IPS-15b (cell line): ENCODE data around the gene PAM.
"Not testable (repeated sequence)": the region's sequence is repeated elsewhere in the genome, so short reads cannot be mapped to it uniquely, and the experiment has no call there.

Experiments used
- H3K27me3 ChIP-seq: one replicate; pipeline ENCODE4 v1.6.1; 2013; ENCODE audit warnings: low read length; ENCODE audit not compliant: control insufficient read depth, insufficient read depth
- H3K36me3 ChIP-seq: one replicate; pipeline ENCODE4 v1.6.1; 2013; ENCODE audit warnings: low read length; ENCODE audit not compliant: control insufficient read depth, insufficient read depth
- H3K4me1 ChIP-seq: one replicate; pipeline ENCODE4 v1.6.1; 2013; ENCODE audit warnings: mild to moderate bottlenecking, low read length; ENCODE audit not compliant: control insufficient read depth, insufficient read depth
- H3K4me3 ChIP-seq: one replicate; pipeline ENCODE4 v1.5.1; 2013; ENCODE audit warnings: low read depth, low read length
- H3K9ac ChIP-seq: one replicate; pipeline ENCODE4 v1.6.1; 2013; ENCODE audit warnings: low read depth, mild to moderate bottlenecking, low read length
- H3K9me3 ChIP-seq: one replicate; pipeline ENCODE4 v1.6.1; 2013; ENCODE audit warnings: mild to moderate bottlenecking, low read length; ENCODE audit not compliant: control insufficient read depth, insufficient read depth

Gene PAM

DNA sequence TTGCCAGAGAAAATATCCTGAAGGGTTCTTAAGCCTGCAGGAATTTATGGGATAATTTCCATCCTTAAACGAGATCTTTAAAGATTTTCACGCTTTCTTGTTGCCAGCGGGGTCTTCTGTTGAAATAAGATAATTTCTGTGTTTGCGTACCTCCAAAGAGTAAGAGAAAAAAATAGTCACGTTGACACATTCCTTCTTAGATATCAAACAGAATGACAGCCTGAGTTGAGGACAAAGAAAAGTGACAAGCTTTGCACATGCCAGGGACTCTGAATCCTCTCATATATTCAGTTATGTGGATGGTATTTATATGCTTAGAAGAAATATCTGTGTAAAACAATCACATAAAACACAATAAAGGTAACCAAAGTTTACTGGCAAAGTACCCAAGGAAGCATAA, 21.6 kb upstream of the PAM start:
- Histone ChIP-seq H3K27me3 (no peaks in the 10 kb centered on the region), H3K4me3 (no peak overlapping the region), H3K4me1 (no peaks in the 10 kb centered on the region), H3K9ac (no peak overlapping the region), H3K36me3 (no peaks in the 10 kb centered on the region), H3K9me3 (no peaks in the 10 kb centered on the region)

DNA sequence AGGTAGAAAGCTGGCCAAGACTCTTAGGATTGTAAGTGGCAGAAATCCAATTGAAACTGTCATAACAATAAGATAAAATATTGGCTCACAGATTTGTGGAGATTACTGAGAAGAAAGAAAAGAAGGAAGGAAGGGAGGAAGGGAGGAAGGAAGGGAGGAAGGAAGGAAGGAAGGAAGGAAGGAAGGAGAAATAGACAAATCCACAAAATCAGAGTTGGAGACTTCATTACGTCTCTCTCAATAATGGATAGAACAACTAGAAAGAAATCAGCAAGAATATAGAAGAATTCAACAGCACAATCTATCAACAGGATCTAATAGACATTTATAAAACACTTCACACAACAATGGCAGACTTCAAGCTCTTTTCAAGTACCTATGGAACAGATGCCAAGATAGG, 17.9 kb upstream of the PAM start:
- H3K9ac ChIP-seq: no peak overlapping the region
- no peaks in the 10 kb centered on the region for H3K36me3 ChIP-seq
- no peaks in the 10 kb centered on the region for H3K4me1 ChIP-seq
- H3K27me3 ChIP-seq: no peaks in the 10 kb centered on the region
- no peaks in the 10 kb centered on the region for H3K9me3 ChIP-seq
- no peak overlapping the region for H3K4me3 ChIP-seq

DNA sequence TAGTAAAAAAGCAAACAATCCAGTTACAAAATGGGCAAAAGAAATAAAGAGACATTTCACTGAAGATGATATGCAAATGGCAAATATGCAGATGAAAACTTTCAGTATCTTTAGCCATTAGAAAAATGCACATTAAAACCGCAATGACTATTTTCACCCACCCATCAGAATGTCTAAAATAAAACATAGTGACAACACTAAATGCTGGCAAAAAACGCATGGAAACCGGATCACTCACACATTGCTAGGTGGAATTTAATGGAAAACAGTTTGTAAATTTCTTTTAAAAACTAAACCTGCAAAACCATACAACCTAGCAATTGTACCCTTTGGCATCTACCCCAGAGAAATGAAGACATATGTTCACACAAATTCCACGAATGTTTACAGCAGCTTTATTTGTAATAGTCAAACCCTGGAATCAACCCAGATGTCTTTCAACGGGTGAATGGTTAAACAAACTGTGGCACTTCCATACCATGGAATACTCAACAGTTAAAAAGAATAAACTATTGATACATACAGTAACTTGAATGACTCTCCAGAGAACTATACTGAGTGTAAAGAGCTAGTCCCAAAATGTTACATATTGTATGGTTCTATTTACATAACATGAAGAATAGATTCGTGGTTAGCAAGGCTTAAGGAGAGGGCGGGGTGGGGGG, 17.2 kb upstream of the PAM start:
- H3K9ac ChIP-seq: no peak overlapping the region
- no peaks in the 10 kb centered on the region for H3K4me1 ChIP-seq
- H3K4me3 ChIP-seq: no peak overlapping the region
- no peaks in the 10 kb centered on the region for H3K9me3 ChIP-seq
- no peaks in the 10 kb centered on the region for H3K27me3 ChIP-seq
- H3K36me3 ChIP-seq: no peaks in the 10 kb centered on the region

DNA sequence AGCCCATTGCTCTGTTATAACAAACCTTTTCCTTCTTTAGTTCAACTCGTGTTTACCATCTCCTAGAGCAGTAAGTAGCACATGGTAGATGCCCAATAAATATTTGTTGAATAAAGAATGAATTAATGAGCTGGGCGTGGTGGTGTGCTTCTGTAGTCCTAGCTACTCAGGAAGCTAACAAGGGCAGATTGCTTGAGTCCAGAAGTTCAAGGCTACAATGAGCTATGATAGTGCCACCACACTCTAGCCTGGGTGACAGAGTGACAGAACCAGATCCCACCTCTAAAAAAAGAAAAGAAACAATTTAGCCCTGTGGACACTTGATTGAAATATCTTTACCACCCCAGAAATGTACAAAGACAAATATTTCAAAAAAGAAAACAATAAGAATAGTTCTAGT, 14.6 kb upstream of the PAM start:
- Histone ChIP-seq H3K4me1 (no peaks in the 10 kb centered on the region), H3K36me3 (no peaks in the 10 kb centered on the region), H3K27me3 (no peaks in the 10 kb centered on the region)

DNA sequence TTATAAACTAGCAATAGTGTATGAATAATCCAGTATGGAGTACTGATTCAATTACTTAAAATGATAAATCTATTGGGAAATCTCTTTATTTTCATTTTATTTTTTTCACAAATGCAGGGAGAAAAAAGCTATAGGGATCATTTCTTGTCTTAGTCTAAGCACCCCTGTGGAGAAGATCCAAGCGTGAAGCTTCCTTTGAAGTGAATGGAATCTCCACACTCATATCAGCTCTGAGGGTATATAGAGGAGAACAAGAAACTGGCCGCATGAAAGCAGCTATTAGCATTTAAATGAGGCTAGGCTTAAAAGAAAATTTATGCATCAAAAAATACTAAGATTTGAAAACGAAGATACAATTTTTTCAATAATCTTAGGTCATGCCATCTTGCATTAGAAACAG, 12.9 kb upstream of the PAM start:
- H3K36me3 ChIP-seq: no peaks in the 10 kb centered on the region
- no peaks in the 10 kb centered on the region for H3K9me3 ChIP-seq
- no peaks in the 10 kb centered on the region for H3K27me3 ChIP-seq
- H3K4me3 ChIP-seq: no peak overlapping the region
- no peak overlapping the region for H3K9ac ChIP-seq
- H3K4me1 ChIP-seq: no peaks in the 10 kb centered on the region

More for the DNA sequence above, 14.6 kb upstream of the PAM start:
- H3K9ac ChIP-seq: no peak overlapping the region
- no peak overlapping the region for H3K4me3 ChIP-seq
- H3K9me3 ChIP-seq: no peaks in the 10 kb centered on the region

DNA sequence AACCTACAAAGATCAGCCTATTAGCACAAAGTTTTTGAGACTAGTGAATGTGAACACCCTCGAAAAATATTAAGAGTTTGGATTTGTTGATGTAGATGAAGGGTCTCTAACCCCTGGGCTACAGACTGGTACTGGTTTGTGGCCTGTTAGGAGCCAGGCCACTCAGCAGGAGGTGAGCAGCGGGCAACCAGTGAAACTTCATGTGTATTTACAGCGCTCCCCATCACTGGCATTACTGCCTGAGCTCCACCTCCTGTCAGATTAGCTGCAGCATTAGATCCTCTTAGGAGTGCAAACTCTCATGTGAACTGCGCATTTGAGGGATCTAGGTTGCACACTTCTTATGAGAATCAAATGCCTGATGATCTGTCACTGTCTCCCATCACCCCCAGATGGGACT, 11.2 kb upstream of the PAM start:
- H3K36me3 ChIP-seq: no peaks in the 10 kb centered on the region
- no peaks in the 10 kb centered on the region for H3K27me3 ChIP-seq
- no peak overlapping the region for H3K4me3 ChIP-seq
- peaks cover 1% of the 10 kb centered on the region for H3K4me1 ChIP-seq
- H3K9ac ChIP-seq: no peak overlapping the region
- H3K9me3 ChIP-seq: no peaks in the 10 kb centered on the region

DNA sequence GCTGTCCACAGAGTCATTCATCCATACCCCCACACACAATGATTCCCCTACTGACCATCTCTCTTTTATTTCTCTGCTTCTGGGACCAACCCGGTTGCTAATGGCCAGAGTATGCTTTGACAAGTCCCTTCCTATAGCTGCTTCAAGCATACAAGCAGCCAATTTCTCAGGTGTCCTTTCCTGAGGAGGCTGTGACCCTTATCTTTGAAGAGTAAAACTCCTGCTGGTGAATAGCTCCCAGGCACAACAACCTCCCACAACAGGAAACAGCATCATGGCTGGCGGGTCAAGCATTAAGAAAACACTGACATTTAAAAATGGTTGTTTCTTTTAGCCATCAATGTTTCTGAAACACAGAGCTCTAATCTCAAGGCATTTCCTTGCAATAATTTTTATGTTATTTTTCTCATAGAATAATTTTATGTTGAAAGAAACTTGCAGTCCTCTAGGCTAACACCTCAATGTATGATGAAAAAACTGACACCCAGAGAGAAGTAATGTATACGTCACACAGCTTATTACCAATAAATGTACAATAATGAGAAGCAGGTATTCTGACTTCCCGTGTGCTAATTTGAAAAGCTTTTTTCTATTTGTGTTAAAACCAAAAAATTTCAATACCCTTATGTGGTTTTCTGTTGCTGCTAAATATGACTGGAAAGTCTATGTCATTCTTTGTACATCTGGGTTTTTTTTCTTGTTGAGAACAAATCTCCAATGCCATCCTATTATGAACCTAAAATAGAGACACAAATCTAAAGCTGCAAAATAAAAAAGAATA, 7.5 kb upstream of the PAM start:
- Histone ChIP-seq H3K27me3 (peaks cover 4% of the 10 kb centered on the region), H3K36me3 (no peaks in the 10 kb centered on the region), H3K4me3 (no peak overlapping the region), H3K9ac (no peak overlapping the region), H3K4me1 (peaks cover 12% of the 10 kb centered on the region), H3K9me3 (no peaks in the 10 kb centered on the region)

DNA sequence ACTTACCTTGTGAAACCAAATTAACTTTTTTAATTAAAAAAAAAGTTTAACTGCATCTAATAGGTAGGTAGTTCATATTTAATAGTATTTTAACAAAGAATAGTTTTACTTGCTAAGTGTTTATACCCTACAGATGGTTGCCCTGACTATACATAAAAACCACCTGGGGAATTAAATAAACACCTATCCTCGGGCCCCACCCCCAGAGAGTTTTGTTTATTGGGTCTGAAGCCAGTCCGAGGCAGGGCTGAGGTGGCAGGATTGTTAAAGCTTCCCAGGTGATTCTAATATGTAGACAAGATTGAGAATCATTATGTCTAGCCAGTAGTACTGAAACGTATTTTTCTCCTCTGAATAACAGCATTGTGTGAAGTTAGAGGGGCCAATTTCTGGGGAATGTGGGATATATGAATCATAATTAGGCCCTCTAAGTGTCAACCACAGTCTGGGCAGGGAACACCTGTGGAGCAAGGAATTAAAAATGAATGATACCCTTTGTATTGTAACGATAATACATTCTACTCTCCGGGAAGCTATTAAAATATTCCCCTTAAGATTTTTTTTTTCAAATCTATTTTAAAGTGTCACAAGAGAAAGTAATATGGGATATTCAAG, 5.6 kb upstream of the PAM start:
- Histone ChIP-seq H3K9me3 (no peaks in the 10 kb centered on the region), H3K4me3 (no peak overlapping the region), H3K9ac (no peak overlapping the region), H3K27me3 (peaks cover 19% of the 10 kb centered on the region), H3K4me1 (peaks cover 12% of the 10 kb centered on the region), H3K36me3 (no peaks in the 10 kb centered on the region)

DNA sequence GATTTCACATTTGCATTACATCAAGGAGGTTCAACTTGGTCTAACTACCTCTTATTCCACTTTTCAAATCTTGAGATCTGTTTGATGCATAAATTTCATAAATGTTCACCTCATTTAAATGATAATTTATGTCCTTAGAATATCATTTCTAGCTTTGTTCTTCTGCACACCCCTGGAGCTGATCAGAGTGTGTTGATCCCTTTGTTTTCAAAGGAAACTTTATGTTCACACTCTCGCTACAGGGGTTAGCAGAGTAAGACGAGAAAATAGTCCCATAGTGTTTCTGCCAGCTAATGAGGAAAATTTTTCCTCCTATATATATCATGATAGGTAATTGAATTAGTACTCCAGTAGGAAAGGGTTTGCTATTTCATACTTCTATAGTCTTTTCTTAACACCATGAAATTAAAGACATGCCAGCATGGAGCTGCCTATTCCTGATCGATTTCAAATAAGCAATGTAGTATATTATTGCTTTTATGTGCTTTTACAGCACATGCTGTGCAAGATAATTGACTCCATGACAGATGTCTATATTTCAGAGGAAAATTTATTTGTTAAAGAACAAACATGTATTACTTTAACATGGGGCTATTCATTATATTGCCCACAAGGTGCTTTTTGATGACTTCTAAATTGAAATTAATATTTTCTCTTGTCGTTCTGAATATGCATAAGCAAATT, 4.8 kb upstream of the PAM start:
- H3K36me3 ChIP-seq: no peaks in the 10 kb centered on the region
- no peaks in the 10 kb centered on the region for H3K9me3 ChIP-seq

DNA sequence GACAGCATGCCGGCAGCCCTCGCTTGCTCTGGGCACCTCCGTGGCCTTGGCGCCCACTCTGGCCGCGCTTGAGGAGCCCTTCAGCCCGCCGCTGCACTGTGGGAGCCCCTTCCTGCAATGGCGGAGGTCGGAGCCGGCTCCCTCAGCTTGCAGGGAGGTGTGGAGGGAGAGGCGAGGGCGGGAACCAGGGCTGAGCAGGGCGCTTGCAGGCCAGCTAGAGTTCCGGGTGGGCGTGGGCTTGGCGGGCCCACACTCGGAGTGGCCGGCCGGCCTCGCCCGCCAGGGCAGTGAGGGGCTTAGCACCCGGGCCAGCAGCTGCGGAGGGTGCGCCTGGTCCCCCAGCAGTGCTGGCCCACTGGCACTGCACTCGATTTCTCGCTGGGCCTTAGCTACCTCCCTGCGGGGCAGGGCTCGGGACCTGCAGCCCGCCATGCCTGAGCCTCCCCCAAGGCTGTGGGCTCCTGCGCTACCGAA, 3.2 kb upstream of the PAM start:
- H3K9me3 ChIP-seq, H3K36me3 ChIP-seq, H3K4me3 ChIP-seq, H3K9ac ChIP-seq: not testable (repeated sequence)
- Histone ChIP-seq H3K27me3 (peaks cover 27% of the 10 kb centered on the region), H3K4me1 (peaks cover 16% of the 10 kb centered on the region)

More for the DNA sequence above, 4.8 kb upstream of the PAM start:
- Histone ChIP-seq H3K4me3 (no peak overlapping the region), H3K9ac (no peak overlapping the region), H3K4me1 (peaks cover 12% of the 10 kb centered on the region), H3K27me3 (peaks cover 19% of the 10 kb centered on the region)

DNA sequence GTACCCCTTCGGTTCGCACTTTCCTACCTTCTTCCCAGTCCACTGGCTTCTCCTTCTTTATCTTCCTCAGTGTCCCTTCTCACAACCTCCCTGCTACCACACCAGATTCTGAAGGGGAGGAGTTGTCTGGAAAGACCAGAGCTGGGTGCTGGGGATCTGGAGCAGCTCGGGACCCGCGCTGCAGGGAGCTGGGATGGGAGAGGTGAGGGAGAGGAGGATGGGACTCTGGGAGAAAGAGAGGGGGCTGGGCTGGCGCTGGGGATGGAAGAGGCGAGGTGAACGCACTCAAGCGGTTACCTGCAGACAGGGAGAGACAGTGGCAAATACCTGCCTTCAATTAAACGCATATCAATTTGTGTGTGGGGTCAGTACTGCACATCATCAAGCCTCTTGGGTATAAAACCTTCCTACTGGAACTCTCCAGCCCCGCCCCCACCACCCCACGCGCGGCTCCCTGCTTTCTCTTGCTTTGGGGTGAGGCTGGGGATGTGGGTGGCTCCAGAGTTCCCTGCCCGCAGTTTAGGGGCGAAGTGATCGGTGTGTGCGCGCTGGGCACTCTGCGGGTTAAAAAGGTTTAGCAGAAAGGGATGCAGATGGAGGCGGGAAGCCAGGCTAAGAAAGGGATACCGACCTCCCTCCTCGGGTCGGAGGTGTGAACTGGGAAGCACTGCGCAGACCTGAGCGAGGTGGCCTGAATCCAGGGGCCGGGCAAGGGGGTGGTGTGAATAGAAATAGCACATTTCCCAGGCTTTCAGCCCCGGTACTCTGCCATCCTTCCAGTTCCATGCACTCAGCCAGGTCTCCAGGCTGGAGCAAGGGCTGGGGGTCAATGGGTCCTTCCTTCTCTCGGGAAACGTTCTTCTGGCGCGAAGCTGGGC, 977 bp upstream of the PAM start:
- no peaks in the 10 kb centered on the region for H3K36me3 ChIP-seq
- peaks cover 13% of the 10 kb centered on the region for H3K4me1 ChIP-seq

More for the DNA sequence above, 977 bp upstream of the PAM start:
- H3K9ac ChIP-seq: peak overlapping the region; percentile 80
- H3K9me3 ChIP-seq: no peaks in the 10 kb centered on the region
- H3K27me3 ChIP-seq: peaks cover 27% of the 10 kb centered on the region
- peak overlapping the region; percentile 83 for H3K4me3 ChIP-seq
